Skeletal muscle satellite cell (primary cell): Measurements from ENCODE around the gene ARID4B. TPM values are rescaled to one million over a fixed set of nuclear protein-coding genes. Genes with fewer than 3 reads are reported as not detected.

Experiments
- H3K27me3 ChIP-seq: 2 replicates; pipeline ENCODE4 v1.7.0; 2013; ENCODE audit warnings: low read length; ENCODE audit not compliant: control insufficient read depth, insufficient read depth
- H3K36me3 ChIP-seq: 2 replicates; pipeline ENCODE4 v1.7.0; 2013; ENCODE audit warnings: mild to moderate bottlenecking, control low read depth, low read length; ENCODE audit not compliant: insufficient read depth
- H3K4me1 ChIP-seq: 2 replicates; pipeline ENCODE4 v1.7.0; 2013; ENCODE audit warnings: low read length; ENCODE audit not compliant: control insufficient read depth, insufficient read depth
- H3K4me2 ChIP-seq: 2 replicates; pipeline ENCODE4 v1.7.0; 2013; ENCODE audit warnings: mild to moderate bottlenecking, low read length
- H3K4me3 ChIP-seq: 2 replicates; pipeline ENCODE4 v1.7.0; 2013; ENCODE audit warnings: low read length
- H3K9ac ChIP-seq: 2 replicates; pipeline ENCODE4 v1.7.0; 2013; ENCODE audit warnings: mild to moderate bottlenecking, low read depth, low read length, moderate library complexity
- H3K9me3 ChIP-seq: replicated peaks from 2 replicates; pipeline ENCODE4 v1.7.0; 2013; ENCODE audit warnings: mild to moderate bottlenecking, control low read depth, low read length
- small RNA-seq: library from RNA; depleted of rRNA; stranded (forward); fragments of <200 nt; gene quantifications from one replicate; pipeline ENCODE3, GENCODE V24; 2012

Gene ARID4B

GRCh38 chr1:235128456-235129328 is 199.3 kb downstream of the ARID4B start, which contains the start of gene TOMM20:
Gene TOMM20 (minus strand): TSS chr1:235128837. CDS start chr1:235128715, 122 bp downstream.
- peak within 1 kb of the TSS; percentile 95 for H3K4me3 ChIP-seq
- no peaks in the 10 kb centered on the region for H3K9me3 ChIP-seq
- H3K4me2 ChIP-seq: peak within 1 kb of the TSS; percentile 83
- H3K4me1 ChIP-seq: peaks cover 4% of the 10 kb centered on the region
- peaks cover 10% of the 10 kb centered on the region for H3K36me3 ChIP-seq
- peak within 1 kb of the TSS; percentile 99 for H3K9ac ChIP-seq
- H3K27me3 ChIP-seq: no peaks in the 10 kb centered on the region

DNA sequence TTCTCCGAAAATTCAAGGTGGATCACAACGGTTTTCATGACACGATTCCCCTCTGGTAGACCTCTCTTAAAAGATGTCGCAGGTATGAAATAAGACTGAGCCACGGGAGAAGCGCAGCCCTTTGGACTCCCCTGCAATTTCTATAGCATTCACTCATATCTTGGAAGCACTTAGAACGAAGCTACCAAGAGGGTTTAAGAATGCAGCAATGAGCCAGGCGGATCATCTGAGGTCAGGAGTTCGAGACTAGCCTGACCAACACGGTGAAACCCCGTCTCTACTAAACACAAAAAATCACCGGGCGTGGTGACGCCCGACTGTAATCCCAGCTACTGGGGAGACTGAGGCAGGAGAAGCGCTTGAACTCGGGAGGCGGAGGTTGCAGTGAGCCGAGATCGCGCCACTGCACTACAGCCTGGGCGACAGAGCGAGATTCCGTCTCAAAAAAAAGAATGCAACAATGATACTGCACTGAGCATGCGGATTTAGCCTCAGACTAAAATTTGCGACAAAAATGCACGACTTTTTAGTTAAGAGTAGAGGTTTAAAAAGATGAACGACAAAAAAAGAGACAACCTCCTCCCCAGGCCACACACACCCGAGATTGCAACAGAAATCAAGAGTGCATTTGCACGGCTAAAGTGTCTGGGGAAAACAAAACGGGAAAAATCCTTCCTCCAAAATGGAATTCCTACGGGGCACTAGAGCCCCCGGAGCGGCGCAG is 200.1 kb downstream of the ARID4B start:
- Histone ChIP-seq H3K9me3 (no peaks in the 10 kb centered on the region), H3K4me3 (peak overlapping the region; percentile 95), H3K36me3 (peaks cover 10% of the 10 kb centered on the region)

GRCh38 chr1:235127203-235127602 is 200.8 kb downstream of the ARID4B start:
- Histone ChIP-seq H3K4me2 (peak overlapping the region; percentile 81), H3K9ac (peak overlapping the region; percentile 99)

More for the DNA sequence above, 200.1 kb downstream of the ARID4B start:
- Histone ChIP-seq H3K4me1 (peaks cover 5% of the 10 kb centered on the region), H3K9ac (peak overlapping the region; percentile 99), H3K4me2 (peak overlapping the region; percentile 81), H3K27me3 (no peaks in the 10 kb centered on the region)

DNA sequence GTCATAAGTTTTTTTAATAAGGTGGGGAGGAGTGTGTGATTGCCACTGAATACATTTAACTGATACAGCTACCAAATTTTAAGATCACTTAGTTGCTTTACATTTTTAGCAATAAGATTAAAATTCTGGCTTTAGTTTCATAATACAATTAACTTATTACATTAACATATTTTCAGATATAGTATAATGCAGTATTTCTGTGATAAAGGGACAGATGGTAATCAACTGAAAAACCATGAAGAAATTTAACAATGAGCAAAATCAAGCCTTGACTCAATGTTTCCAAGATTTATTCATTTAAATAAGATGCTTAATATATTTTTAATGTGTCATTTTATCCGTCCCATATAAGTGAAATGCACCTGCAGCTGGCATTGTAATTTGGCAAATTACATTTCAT is 203.3 kb downstream of the ARID4B start:
- Histone ChIP-seq H3K27me3 (no peaks in the 10 kb centered on the region), H3K4me3 (no peak overlapping the region), H3K36me3 (peaks cover 21% of the 10 kb centered on the region), H3K9ac (no peak overlapping the region), H3K4me1 (peaks cover 9% of the 10 kb centered on the region), H3K4me2 (no peak overlapping the region), H3K9me3 (no peaks in the 10 kb centered on the region)

More at GRCh38 chr1:235127203-235127602, 200.8 kb downstream of the ARID4B start:
- no peaks in the 10 kb centered on the region for H3K9me3 ChIP-seq
- peaks cover 13% of the 10 kb centered on the region for H3K36me3 ChIP-seq
- H3K4me3 ChIP-seq: peak overlapping the region; percentile 95
- H3K27me3 ChIP-seq: no peaks in the 10 kb centered on the region
- H3K4me1 ChIP-seq: peaks cover 9% of the 10 kb centered on the region

- peaks cover 27% of the 10 kb centered on the region for H3K36me3 ChIP-seq
- no peaks in the 10 kb centered on the region for H3K9me3 ChIP-seq
- H3K4me1 ChIP-seq: peaks cover 7% of the 10 kb centered on the region
- H3K4me3 ChIP-seq: no peak overlapping the region
- no peak overlapping the region for H3K4me2 ChIP-seq
- H3K9ac ChIP-seq: no peak overlapping the region
- no peaks in the 10 kb centered on the region for H3K27me3 ChIP-seq
Measured at GRCh38 chr1:235124111-235124510, 203.9 kb downstream of the ARID4B start.

DNA sequence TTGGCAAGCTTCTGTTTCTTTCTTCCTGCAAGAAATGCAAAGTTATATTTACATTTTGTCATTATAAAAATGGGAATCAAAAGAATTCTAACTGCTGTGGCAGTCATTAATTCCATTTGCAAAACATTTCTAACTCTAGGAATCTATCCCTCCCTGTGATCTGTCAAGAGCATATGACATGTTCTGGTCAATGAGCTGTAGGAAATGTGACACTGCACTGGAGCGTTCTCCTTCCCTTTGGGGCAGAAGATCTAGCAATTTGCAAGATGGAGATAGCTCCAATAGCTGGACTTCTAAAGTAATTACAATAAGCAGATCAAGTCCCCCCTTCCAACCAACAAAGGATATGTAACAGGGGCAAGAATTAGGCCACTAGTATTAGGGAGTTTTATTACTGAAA is 205.6 kb downstream of the ARID4B start:
- peaks cover 44% of the 10 kb centered on the region for H3K36me3 ChIP-seq
- no peak overlapping the region for H3K4me3 ChIP-seq
- H3K4me1 ChIP-seq: peaks cover 5% of the 10 kb centered on the region
- H3K4me2 ChIP-seq: peak overlapping the region; percentile 15
- H3K9me3 ChIP-seq: no peaks in the 10 kb centered on the region
- H3K9ac ChIP-seq: no peak overlapping the region
- H3K27me3 ChIP-seq: no peaks in the 10 kb centered on the region

Small RNA genes lying within 50 kb of the gene (small RNA-seq; reads per million reads assigned to genes)
- not detected for gene AL391994.1
- 0.21 reads per million for gene MIR4753
- 233 reads per million, percentile 98 among the genes with 10 or more reads in this experiment for gene SNORA14B
